A549 (cell line): ENCODE results near the gene CAMTA1.

Experiments used
- CEBPB ChIP-seq, 2 experiments: fragments of >200 bp in 1 of 2; sonication (Bioruptor Twin) in 1 of 2; formaldehyde crosslinking in 1 of 2; IDR thresholded peaks; 2 replicates each; pipeline ENCODE4 v1.6.1; 2012 to 2016
- ELK1 ChIP-seq: fragments of 150-350 bp; IDR thresholded peaks from 2 replicates; pipeline ENCODE4 v1.6.1; 2014; ENCODE audit warnings: low read depth, mild to moderate bottlenecking, low read length
- KDM1A ChIP-seq: fragments of 200-600 bp; sonication (generic); IDR thresholded peaks from 2 replicates; pipeline ENCODE4 v1.6.1; 2016; ENCODE audit warnings: low read depth, mild to moderate bottlenecking
- NR3C1 ChIP-seq: fragments of >200 bp; sonication (Bioruptor Twin); formaldehyde crosslinking; IDR thresholded peaks from 3 replicates; pipeline ENCODE4 v1.6.1; 2017
- POLR2A ChIP-seq: IDR thresholded peaks from 2 replicates; pipeline ENCODE4 v1.6.1; 2012; ENCODE audit warnings: mild to moderate bottlenecking, low read length
- RAD21 ChIP-seq, 2 experiments: fragments of >200 bp in 1 of 2; sonication (Bioruptor Twin) in 1 of 2; formaldehyde crosslinking in 1 of 2; IDR thresholded peaks in 1 of 2; conservative IDR thresholded peaks in 1 of 2; 2 replicates in 1 of 2; 3 replicates in 1 of 2; pipeline ENCODE4 v1.6.1; 2012 to 2018; ENCODE audit warnings: inconsistent platforms in 1 of 2
- RCOR1 ChIP-seq: fragments of 150-350 bp; IDR thresholded peaks from 2 replicates; pipeline ENCODE4 v1.6.1; 2014; ENCODE audit warnings: antibody characterized with exemption, low read length, low read depth
- SMC3 ChIP-seq: fragments of >200 bp; sonication (Bioruptor Twin); formaldehyde crosslinking; IDR thresholded peaks from 3 replicates; pipeline ENCODE4 v1.6.1; 2018; ENCODE audit warnings: inconsistent platforms
- TF ChIP-seq, protein P1 (sequence below): fragments of >200 bp; sonication (Bioruptor Twin); formaldehyde crosslinking; IDR thresholded peaks from 3 replicates; pipeline ENCODE4 v1.5.1; 2016

- TF ChIP-seq ELK1, result no peak
- TF ChIP-seq, protein P1, sequence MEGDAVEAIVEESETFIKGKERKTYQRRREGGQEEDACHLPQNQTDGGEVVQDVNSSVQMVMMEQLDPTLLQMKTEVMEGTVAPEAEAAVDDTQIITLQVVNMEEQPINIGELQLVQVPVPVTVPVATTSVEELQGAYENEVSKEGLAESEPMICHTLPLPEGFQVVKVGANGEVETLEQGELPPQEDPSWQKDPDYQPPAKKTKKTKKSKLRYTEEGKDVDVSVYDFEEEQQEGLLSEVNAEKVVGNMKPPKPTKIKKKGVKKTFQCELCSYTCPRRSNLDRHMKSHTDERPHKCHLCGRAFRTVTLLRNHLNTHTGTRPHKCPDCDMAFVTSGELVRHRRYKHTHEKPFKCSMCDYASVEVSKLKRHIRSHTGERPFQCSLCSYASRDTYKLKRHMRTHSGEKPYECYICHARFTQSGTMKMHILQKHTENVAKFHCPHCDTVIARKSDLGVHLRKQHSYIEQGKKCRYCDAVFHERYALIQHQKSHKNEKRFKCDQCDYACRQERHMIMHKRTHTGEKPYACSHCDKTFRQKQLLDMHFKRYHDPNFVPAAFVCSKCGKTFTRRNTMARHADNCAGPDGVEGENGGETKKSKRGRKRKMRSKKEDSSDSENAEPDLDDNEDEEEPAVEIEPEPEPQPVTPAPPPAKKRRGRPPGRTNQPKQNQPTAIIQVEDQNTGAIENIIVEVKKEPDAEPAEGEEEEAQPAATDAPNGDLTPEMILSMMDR, result no peak
- no peak for TF ChIP-seq RCOR1
- TF ChIP-seq POLR2A, result no peak
- no peak for TF ChIP-seq CEBPB (IDR thresholded peaks at IDR 0.05)
- no peak for TF ChIP-seq NR3C1
- no peak for TF ChIP-seq SMC3
- no peak for TF ChIP-seq KDM1A
- no peak for TF ChIP-seq RAD21 (conservative IDR thresholded peaks at IDR 0.05 in 1 of 2, IDR thresholded peaks at IDR 0.05 in 1 of 2)
Measured at GRCh38 chr1:7481194-7481593, 695.9 kb downstream of the CAMTA1 start.
